Stimulated activated effector memory CD8-positive, alpha-beta T cell treated with anti-CD3 and anti-CD28 coated beads, Interleukin-12 subunit alpha, Interleukin-12 subunit beta, amount 100 ng/mL, for 72 hours (primary cell): Measurements from ENCODE around the gene PRSS1.
"Not testable (repeated sequence)": the region's sequence is repeated elsewhere in the genome, so short reads cannot be mapped to it uniquely, and the experiment has no call there.

ENCODE experiments used
- ATAC-seq: fragments of 150-1000 bp; cut with Tn5 transposase; 2 replicates; pipeline ENCODE4 v1.10.0; 2021
- DNase-seq, 2 donors: peaks; one replicate each; pipeline ENCODE4 v3.0.0; 2021 to 2022; ENCODE audit warnings: low spot score in 2 of 2
- H3K27ac Mint-ChIP-seq: one replicate; pipeline ENCODE4 v1.8.0; 2022; ENCODE audit warnings: mild to moderate bottlenecking, mixed read lengths
- H3K36me3 Mint-ChIP-seq: one replicate; pipeline ENCODE4 v1.8.0; 2022; ENCODE audit warnings: mild to moderate bottlenecking, mixed read lengths
- H3K4me1 Mint-ChIP-seq: one replicate; pipeline ENCODE4 v1.8.0; 2022; ENCODE audit warnings: mixed read lengths
- H3K4me3 Mint-ChIP-seq: one replicate; pipeline ENCODE4 v1.8.0; 2022; ENCODE audit warnings: mild to moderate bottlenecking, mixed read lengths
- H3K9me3 Mint-ChIP-seq: one replicate; pipeline ENCODE4 v1.8.0; 2022; ENCODE audit warnings: mixed read lengths

PRSS1 gene

GRCh38 chr7:142758312-142758711, 9.0 kb downstream of the PRSS1 start:
- not testable (repeated sequence) for H3K36me3 Mint-ChIP-seq, DNase-seq, H3K27ac Mint-ChIP-seq, H3K4me3 Mint-ChIP-seq, ATAC-seq, H3K9me3 Mint-ChIP-seq, H3K4me1 Mint-ChIP-seq

GRCh38 chr7:142759433-142759832, 10.2 kb downstream of the PRSS1 start:
- ATAC-seq (no peak), DNase-seq (no peak)
- no peak overlapping the region for H3K27ac Mint-ChIP-seq
- no peaks in the 10 kb centered on the region for H3K4me1 Mint-ChIP-seq
- no peak overlapping the region for H3K4me3 Mint-ChIP-seq
- H3K36me3 Mint-ChIP-seq = no peaks in the 10 kb centered on the region
- H3K9me3 Mint-ChIP-seq = no peaks in the 10 kb centered on the region

- H3K27ac Mint-ChIP-seq = no peak overlapping the region
- H3K9me3 Mint-ChIP-seq = no peaks in the 10 kb centered on the region
- no peak for ATAC-seq
- H3K4me3 Mint-ChIP-seq = no peak overlapping the region
- DNase-seq = no peak
- no peaks in the 10 kb centered on the region for H3K4me1 Mint-ChIP-seq
- H3K36me3 Mint-ChIP-seq = no peaks in the 10 kb centered on the region
These were observed 10.9 kb downstream of the PRSS1 start for GRCh38 chr7:142760071-142760642.

- DNase-seq, H3K9me3 Mint-ChIP-seq, H3K36me3 Mint-ChIP-seq, H3K27ac Mint-ChIP-seq, H3K4me1 Mint-ChIP-seq, H3K4me3 Mint-ChIP-seq, ATAC-seq: not testable (repeated sequence)
These were observed 12.3 kb downstream of the PRSS1 start for GRCh38 chr7:142761606-142762005.

GRCh38 chr7:142762104-142762503, 12.8 kb downstream of the PRSS1 start:
- no peak for ATAC-seq
- Mint-ChIP-seq H3K9me3 (no peaks in the 10 kb centered on the region), H3K27ac (no peak overlapping the region), H3K36me3 (no peaks in the 10 kb centered on the region), H3K4me1 (no peaks in the 10 kb centered on the region), H3K4me3 (no peak overlapping the region)
- no peak for DNase-seq

GRCh38 chr7:142767451-142767850, 18.2 kb downstream of the PRSS1 start:
- Mint-ChIP-seq H3K4me1 (peaks cover 11% of the 10 kb centered on the region), H3K36me3 (no peaks in the 10 kb centered on the region)

GRCh38 chr7:142767861-142768260, 18.6 kb downstream of the PRSS1 start:
- DNase-seq (no peak), ATAC-seq (no peak)
- H3K27ac Mint-ChIP-seq = no peak overlapping the region
- H3K9me3 Mint-ChIP-seq = no peaks in the 10 kb centered on the region
- peaks cover 11% of the 10 kb centered on the region for H3K4me1 Mint-ChIP-seq
- H3K36me3 Mint-ChIP-seq = no peaks in the 10 kb centered on the region
- no peak overlapping the region for H3K4me3 Mint-ChIP-seq

More at GRCh38 chr7:142767451-142767850, 18.2 kb downstream of the PRSS1 start:
- Mint-ChIP-seq H3K4me3 (no peak overlapping the region), H3K27ac (no peak overlapping the region), H3K9me3 (no peaks in the 10 kb centered on the region)
- ATAC-seq = no peak
- DNase-seq = no peak

- peaks cover 11% of the 10 kb centered on the region for H3K4me1 Mint-ChIP-seq
- not testable (repeated sequence) for H3K27ac Mint-ChIP-seq, ATAC-seq, H3K36me3 Mint-ChIP-seq, H3K4me3 Mint-ChIP-seq, DNase-seq, H3K9me3 Mint-ChIP-seq
These were observed 19.6 kb downstream of the PRSS1 start for GRCh38 chr7:142768885-142769284.

- Mint-ChIP-seq H3K4me1 (peaks cover 11% of the 10 kb centered on the region), H3K4me3 (peak within 1 kb of the TSS; percentile 27), H3K36me3 (no peaks in the 10 kb centered on the region), H3K27ac (peak within 1 kb of the TSS; percentile 14), H3K9me3 (no peaks in the 10 kb centered on the region)
- DNase-seq = no peak
- ATAC-seq = peak; percentile 65
These were observed 21.5 kb downstream of the PRSS1 start, which contains the start of gene PRSS2 for GRCh38 chr7:142770661-142771352. Gene PRSS2, plus strand, starts transcription at chr7:142770970. Its CDS starts 13 bp downstream, at chr7:142770983.

GRCh38 chr7:142771353-142771723, 22.1 kb downstream of the PRSS1 start:
- Mint-ChIP-seq H3K36me3 (no peaks in the 10 kb centered on the region), H3K9me3 (no peaks in the 10 kb centered on the region), H3K27ac (peak overlapping the region; percentile 14), H3K4me3 (peak overlapping the region; percentile 27), H3K4me1 (peaks cover 11% of the 10 kb centered on the region)
- no peak for ATAC-seq
- no peak for DNase-seq

GRCh38 chr7:142772051-142772450, 22.8 kb downstream of the PRSS1 start:
- no peak overlapping the region for H3K27ac Mint-ChIP-seq
- no peak for ATAC-seq
- H3K4me3 Mint-ChIP-seq = no peak overlapping the region
- H3K9me3 Mint-ChIP-seq = no peaks in the 10 kb centered on the region
- DNase-seq = no peak
- H3K36me3 Mint-ChIP-seq = no peaks in the 10 kb centered on the region
- peaks cover 11% of the 10 kb centered on the region for H3K4me1 Mint-ChIP-seq

GRCh38 chr7:142772673-142773072, 23.4 kb downstream of the PRSS1 start:
- no peak for DNase-seq
- no peaks in the 10 kb centered on the region for H3K9me3 Mint-ChIP-seq
- no peaks in the 10 kb centered on the region for H3K36me3 Mint-ChIP-seq
- no peak overlapping the region for H3K27ac Mint-ChIP-seq
- peaks cover 11% of the 10 kb centered on the region for H3K4me1 Mint-ChIP-seq
- ATAC-seq = no peak
- H3K4me3 Mint-ChIP-seq = no peak overlapping the region

- no peak overlapping the region for H3K27ac Mint-ChIP-seq
- DNase-seq = no peak
These were observed 24.0 kb downstream of the PRSS1 start for GRCh38 chr7:142773230-142773629.

GRCh38 chr7:142773937-142774744, 24.9 kb downstream of the PRSS1 start:
- Mint-ChIP-seq H3K9me3 (no peaks in the 10 kb centered on the region), H3K4me1 (peaks cover 11% of the 10 kb centered on the region), H3K36me3 (no peaks in the 10 kb centered on the region), H3K27ac (no peak overlapping the region), H3K4me3 (no peak overlapping the region)
- DNase-seq (no peak), ATAC-seq (no peak)

More at GRCh38 chr7:142773230-142773629, 24.0 kb downstream of the PRSS1 start:
- peaks cover 11% of the 10 kb centered on the region for H3K4me1 Mint-ChIP-seq
- H3K36me3 Mint-ChIP-seq = no peaks in the 10 kb centered on the region
- no peak overlapping the region for H3K4me3 Mint-ChIP-seq
- ATAC-seq = no peak
- H3K9me3 Mint-ChIP-seq = no peaks in the 10 kb centered on the region

GRCh38 chr7:142774826-142775225, 25.6 kb downstream of the PRSS1 start:
- Mint-ChIP-seq H3K27ac (no peak overlapping the region), H3K4me1 (peaks cover 11% of the 10 kb centered on the region), H3K4me3 (no peak overlapping the region), H3K36me3 (no peaks in the 10 kb centered on the region), H3K9me3 (no peaks in the 10 kb centered on the region)
- DNase-seq (no peak), ATAC-seq (no peak)
